Measurements from ENCODE around the gene HTR2B.
"Not testable (repeated sequence)": the region's sequence is repeated elsewhere in the genome, so short reads cannot be mapped to it uniquely, and the experiment has no call there.

Gene HTR2B

GRCh38 chr2:231115651-231116050, 9.2 kb downstream of the HTR2B start:
- no peak for TF ChIP-seq CTCF (IDR thresholded peaks at IDR 0.05; ENCODE audit: insufficient read depth, low read depth, low read length, missing control alignments)
- no peak for DNase-seq (ENCODE audit: low read depth)
- H3K4me3 ChIP-seq (ENCODE audit: low read length) = no peak overlapping the region

GRCh38 chr2:231113489-231113888, 11.4 kb downstream of the HTR2B start:
- no peak for DNase-seq (ENCODE audit: low read depth)
- H3K4me3 ChIP-seq (ENCODE audit: low read length) = no peak overlapping the region
- no peak for TF ChIP-seq CTCF (IDR thresholded peaks at IDR 0.05; ENCODE audit: insufficient read depth, low read depth, low read length, missing control alignments)

DNA sequence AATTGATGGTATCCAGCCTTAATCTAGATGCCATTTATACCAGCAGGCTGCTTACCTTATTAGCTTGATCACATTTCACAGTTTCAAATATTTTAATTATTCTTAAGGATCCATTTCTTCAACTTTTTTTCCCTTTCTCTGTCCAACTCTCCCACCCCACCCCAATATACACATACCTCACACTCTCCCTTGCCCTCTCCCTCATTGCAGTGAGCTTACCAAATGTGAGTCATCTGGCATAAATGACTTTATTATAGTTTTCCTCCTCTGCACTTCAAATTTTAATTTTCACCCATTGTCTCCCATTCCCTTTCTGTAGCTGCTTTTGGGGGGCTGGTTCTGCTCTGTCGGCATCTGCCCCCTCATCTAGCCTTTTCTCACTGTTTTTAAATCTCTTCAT, 12.9 kb downstream of the HTR2B start:
- no peak overlapping the region for H3K4me3 ChIP-seq (ENCODE audit: low read length)
- TF ChIP-seq CTCF (IDR thresholded peaks at IDR 0.05; ENCODE audit: insufficient read depth, low read depth, low read length, missing control alignments) = no peak
- DNase-seq (ENCODE audit: low read depth) = no peak

- no peak for TF ChIP-seq CTCF (IDR thresholded peaks at IDR 0.05; ENCODE audit: insufficient read depth, low read depth, low read length, missing control alignments)
- H3K4me3 ChIP-seq (ENCODE audit: low read length) = no peak overlapping the region
Observed at GRCh38 chr2:231110551-231110950, 14.3 kb downstream of the HTR2B start.

DNA sequence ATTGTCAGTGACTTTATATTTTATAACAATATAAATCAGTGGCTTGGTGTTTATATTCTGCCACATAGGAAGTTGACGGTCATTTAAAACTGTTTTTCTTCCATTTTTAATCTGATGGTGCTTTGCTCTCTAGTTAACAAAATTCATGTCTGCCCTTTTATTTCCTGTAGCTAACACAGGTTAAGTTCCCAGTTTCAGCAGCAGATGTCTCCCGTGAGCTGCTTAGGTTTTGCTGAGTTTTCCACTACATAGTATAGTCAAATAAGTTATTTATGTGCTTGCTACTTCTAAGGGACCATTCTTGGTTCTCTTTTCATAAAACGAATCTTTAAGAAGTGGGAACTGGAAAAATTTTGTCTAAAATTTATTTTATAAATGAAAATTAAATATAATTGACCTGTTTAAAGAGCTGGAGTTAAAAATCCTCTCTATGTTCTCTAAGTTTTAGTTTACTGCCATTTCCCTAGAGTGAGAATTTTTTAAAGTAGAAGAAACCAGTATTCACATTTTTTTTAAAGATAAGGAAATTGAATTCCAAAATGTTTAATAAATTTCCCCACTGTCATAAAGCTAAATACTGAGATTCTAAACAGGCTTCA, 20.6 kb downstream of the HTR2B start:
- H3K4me3 ChIP-seq (ENCODE audit: low read length) = no peak overlapping the region
- TF ChIP-seq CTCF (IDR thresholded peaks at IDR 0.05; ENCODE audit: insufficient read depth, low read depth, low read length, missing control alignments) = peak; percentile 89
- peak; percentile 61 for DNase-seq (ENCODE audit: low read depth)

More at GRCh38 chr2:231110551-231110950, 14.3 kb downstream of the HTR2B start:
- no peak for DNase-seq (ENCODE audit: low read depth)

- no peak for TF ChIP-seq CTCF (IDR thresholded peaks at IDR 0.05; ENCODE audit: insufficient read depth, low read depth, low read length, missing control alignments)
- no peak overlapping the region for H3K4me3 ChIP-seq (ENCODE audit: low read length)
- no peak for DNase-seq (ENCODE audit: low read depth)
Observed at GRCh38 chr2:231102772-231103171, 22.1 kb downstream of the HTR2B start.

DNA sequence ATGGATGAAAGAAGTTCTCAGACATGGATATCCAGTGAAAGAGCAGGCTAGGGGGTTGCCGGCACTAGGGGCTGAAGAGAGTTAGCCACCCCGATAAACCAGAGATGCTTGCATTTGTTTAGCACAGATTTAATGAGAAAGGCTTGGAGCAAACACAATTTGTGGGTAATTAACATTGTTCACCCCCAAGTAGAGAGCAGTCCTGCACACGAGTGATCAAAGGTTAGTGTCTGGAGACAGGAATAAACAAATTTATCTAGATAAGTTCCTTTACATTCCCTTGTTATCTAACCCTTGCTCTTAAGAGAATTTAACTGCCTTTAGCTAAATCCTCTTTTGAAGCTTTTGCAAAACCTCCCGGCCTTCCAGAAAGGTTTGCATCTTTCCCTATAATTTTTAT, 23.9 kb downstream of the HTR2B start:
- DNase-seq (ENCODE audit: low read depth) = no peak
- no peak overlapping the region for H3K4me3 ChIP-seq (ENCODE audit: low read length)
- no peak for TF ChIP-seq CTCF (IDR thresholded peaks at IDR 0.05; ENCODE audit: insufficient read depth, low read depth, low read length, missing control alignments)

DNA sequence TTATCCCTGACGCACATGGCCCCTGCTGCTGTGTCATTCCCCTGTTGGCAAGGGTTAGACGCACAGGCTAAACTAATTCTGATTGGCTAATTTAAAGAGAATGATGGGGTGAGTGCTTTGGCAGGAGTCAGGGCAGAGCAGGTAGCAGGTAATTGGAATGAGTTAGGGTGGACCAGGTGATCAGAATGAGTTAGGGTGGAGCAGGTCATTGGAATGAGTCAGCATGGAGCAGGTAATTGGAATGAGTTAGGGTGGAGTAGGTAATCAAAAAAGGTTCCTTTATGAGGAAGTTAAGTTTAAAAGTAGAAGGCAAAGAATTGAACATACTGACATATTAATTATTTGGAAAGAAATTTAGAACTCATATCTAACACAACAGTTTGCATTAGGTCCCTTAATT, 24.5 kb downstream of the HTR2B start:
- not testable (repeated sequence) for H3K4me3 ChIP-seq (ENCODE audit: low read length)
- DNase-seq (ENCODE audit: low read depth) = peak; percentile 46

Data from epithelial cell of esophagus (primary cell).